Left lung (tissue), 10 donors: ENCODE results near the gene CDK14. TPM values are rescaled to one million over a fixed set of nuclear protein-coding genes. Genes with fewer than 3 reads are reported as not detected.

ENCODE experiments used
- ATAC-seq: fragments of 200-7000 bp; cut with Tn5 transposase; one replicate; pipeline ENCODE4 v1.9.1; 2020; ENCODE audit warnings: moderate library complexity
- DNase-seq, 4 donors: peaks; one replicate each; pipeline ENCODE4 v3.0.0-alpha.2; 2013 to 2020
- H3K27ac ChIP-seq, 2 donors: fragments of 200-600 bp; sonication (generic) in 1 of 2; one replicate each; pipeline versions ENCODE4 v1.5.0 to v1.8.0; 2020 to 2021
- H3K27me3 ChIP-seq, 2 donors: fragments of 200-600 bp; sonication (generic) in 1 of 2; one replicate each; pipeline versions ENCODE4 v1.5.0 to v1.8.0; 2020 to 2021
- H3K36me3 ChIP-seq, 2 donors: fragments of 200-600 bp; sonication (generic) in 1 of 2; one replicate each; pipeline versions ENCODE4 v1.5.0 to v1.8.0; 2020 to 2021
- H3K4me1 ChIP-seq, 2 donors: fragments of 200-600 bp; one replicate each; pipeline ENCODE4 v1.8.0; 2021
- H3K4me3 ChIP-seq, 2 donors: fragments of 200-600 bp; sonication (generic) in 1 of 2; one replicate each; pipeline versions ENCODE4 v1.5.0 to v1.8.0; 2020 to 2021; ENCODE audit warnings: mild to moderate bottlenecking in 1 of 2
- H3K9me3 ChIP-seq, 2 donors: fragments of 200-600 bp; sonication (generic) in 1 of 2; one replicate each; pipeline versions ENCODE4 v1.5.0 to v1.8.0; 2020 to 2021
- CTCF ChIP-seq, 2 donors: fragments of 200-600 bp; sonication (generic) in 1 of 2; IDR thresholded peaks; one replicate each; pipeline versions ENCODE4 v1.5.0 to v1.8.0; 2021; ENCODE audit warnings: antibody characterized with exemption in 2 of 2
- intact Hi-C, 2 donors: fragments of 100-400 bp; cut with DNase I; formaldehyde crosslinking; loops; one replicate each; pipeline versions ENCODE4 v1.11.2 to v1.14.2; 2022
- polyA plus RNA-seq, 6 donors: library from polyadenylated mRNA; unstranded; fragments of 120-200 nt; gene quantifications; one replicate each; pipeline ENCODE4 v1.2.1, GENCODE V29; 2013; ENCODE audit not compliant: insufficient read length in 6 of 6
- total RNA-seq, 2 donors: library from RNA; stranded (reverse); fragmentation: NEBNext Ultra II Directional; extraction: Animal tissue kit (Norgen Biotek cat#: 25700); gene quantifications; one replicate each; pipeline ENCODE4 v1.2.1, GENCODE V29; 2021
- donor health status: DM: no; HTN: yes; CAD: no.
- donor health status: DM: no; HTN: no; CAD: no.

Gene CDK14
- total and polyA plus RNA-seq, 8 donors, result 24.1 to 45.1 (median 30.0) TPM

GRCh38 chr7:90654718-90655427 is 58.8 kb downstream of the CDK14 start:
- Histone ChIP-seq H3K27ac (no peak overlapping the region), H3K4me3 (no peak overlapping the region), H3K4me1 (peaks cover 0 to 6% of the 10 kb centered on the region in 2 donors), H3K36me3 (no peaks in the 10 kb centered on the region), H3K9me3 (no peaks in the 10 kb centered on the region), H3K27me3 (no peaks in the 10 kb centered on the region)
- no peak for TF ChIP-seq CTCF (IDR thresholded peaks at IDR 0.05)
- DNase-seq, result no peak
- intact Hi-C loops, result no loop called here
- no peak for ATAC-seq

GRCh38 chr7:90655566-90655965 is 59.4 kb downstream of the CDK14 start:
- Histone ChIP-seq H3K27ac (no peak overlapping the region), H3K4me3 (no peak overlapping the region), H3K27me3 (no peaks in the 10 kb centered on the region), H3K4me1 (peaks cover 0 to 6% of the 10 kb centered on the region in 2 donors), H3K36me3 (no peaks in the 10 kb centered on the region), H3K9me3 (no peaks in the 10 kb centered on the region)
- DNase-seq, result no peak
- no peak for TF ChIP-seq CTCF (IDR thresholded peaks at IDR 0.05)
- intact Hi-C loops, result no loop called here
- ATAC-seq, result no peak

- Histone ChIP-seq H3K9me3 (no peaks in the 10 kb centered on the region), H3K27ac (no peak overlapping the region), H3K27me3 (no peaks in the 10 kb centered on the region), H3K4me3 (no peak overlapping the region), H3K36me3 (no peaks in the 10 kb centered on the region), H3K4me1 (peaks cover 4 to 13% of the 10 kb centered on the region in 2 donors)
- no peak for ATAC-seq
- TF ChIP-seq CTCF (IDR thresholded peaks at IDR 0.05), result no peak
- intact Hi-C loops, result no loop called here
- DNase-seq, result no peak
Measured at GRCh38 chr7:90657481-90657880, 61.4 kb downstream of the CDK14 start.

- no peak for DNase-seq
- H3K4me1 ChIP-seq, result peaks cover 4 to 17% of the 10 kb centered on the region in 2 donors
- H3K4me3 ChIP-seq, result no peak overlapping the region
- no peak for TF ChIP-seq CTCF (IDR thresholded peaks at IDR 0.05)
- H3K27me3 ChIP-seq, result no peaks in the 10 kb centered on the region
- no peaks in the 10 kb centered on the region for H3K36me3 ChIP-seq
- H3K9me3 ChIP-seq, result no peaks in the 10 kb centered on the region
- intact Hi-C loops, result no loop called here
- no peak overlapping the region for H3K27ac ChIP-seq
- no peak for ATAC-seq
Measured at GRCh38 chr7:90660100-90660499, 64.0 kb downstream of the CDK14 start.

GRCh38 chr7:90660819-90661218 is 64.7 kb downstream of the CDK14 start:
- Histone ChIP-seq H3K27ac (no peak overlapping the region), H3K27me3 (no peaks in the 10 kb centered on the region), H3K4me1 (peaks cover 4 to 11% of the 10 kb centered on the region in 2 donors), H3K4me3 (no peak overlapping the region), H3K9me3 (no peaks in the 10 kb centered on the region), H3K36me3 (no peaks in the 10 kb centered on the region)
- intact Hi-C loops, result no loop called here
- ATAC-seq (no peak), DNase-seq (no peak)
- TF ChIP-seq CTCF (IDR thresholded peaks at IDR 0.05), result no peak
